ENCODE results near the gene PRCP.

- TF ChIP-seq CTCF (IDR thresholded peaks at IDR 0.05), result no peak
- no peak for TF ChIP-seq POLR2AphosphoS5 (IDR thresholded peaks at IDR 0.05)
- no peak for TF ChIP-seq POLR2A (IDR thresholded peaks at IDR 0.05)
Observed at GRCh38 chr11:82787981-82788380, 112.2 kb downstream of the PRCP start.

All from breast epithelium (tissue), 3 donors.